Neutrophil (primary cell): ENCODE results near the gene NDC1.
"Not testable (repeated sequence)": the region's sequence is repeated elsewhere in the genome, so short reads cannot be mapped to it uniquely, and the experiment has no call there.

Experiments
- H3K27ac ChIP-seq: fragments of 200-600 bp; sonication (generic); 2 replicates; pipeline ENCODE4 v1.5.1; 2016; ENCODE audit warnings: mild to moderate bottlenecking, moderate library complexity
- H3K27me3 ChIP-seq: fragments of 200-600 bp; sonication (generic); 2 replicates; pipeline ENCODE4 v1.6.0; 2016; ENCODE audit warnings: mild to moderate bottlenecking
- H3K36me3 ChIP-seq: fragments of 200-600 bp; sonication (generic); 2 replicates; pipeline ENCODE4 v1.5.1; 2017
- H3K4me1 ChIP-seq, 2 experiments: fragments of 200-600 bp in 1 of 2; sonication (generic) in 1 of 2; 1 replicate in 1 of 2; 2 replicates in 1 of 2; pipeline versions ENCODE4 v1.5.1 to v1.6.1; 2013 to 2016; ENCODE audit warnings: low read depth in 1 of 2, low read length in 1 of 2, mild to moderate bottlenecking in 1 of 2, moderate library complexity in 1 of 2; ENCODE audit not compliant: control insufficient read depth in 1 of 2, insufficient read depth in 1 of 2
- H3K4me3 ChIP-seq, 2 experiments: fragments of 200-600 bp in 1 of 2; sonication (generic) in 1 of 2; 1 replicate in 1 of 2; 2 replicates in 1 of 2; pipeline ENCODE4 v1.5.1; 2013 to 2016; ENCODE audit warnings: low read depth in 1 of 2, low read length in 1 of 2, mild to moderate bottlenecking in 1 of 2, moderate library complexity in 1 of 2
- H3K9me3 ChIP-seq: fragments of 200-600 bp; sonication (generic); 2 replicates; pipeline ENCODE4 v1.5.1; 2016
- CTCF ChIP-seq: fragments of 200-600 bp; sonication (generic); IDR thresholded peaks from 2 replicates; pipeline ENCODE4 v1.5.1; 2016; ENCODE audit warnings: antibody characterized with exemption

The NDC1 gene

GRCh38 chr1:53766831-53767405 lies 71.2 kb downstream of the NDC1 start:
- peaks cover 18% of the 10 kb centered on the region for H3K36me3 ChIP-seq
- no peak overlapping the region for H3K27ac ChIP-seq
- H3K4me1 ChIP-seq = peaks cover 0 to 3% of the 10 kb centered on the region in 2 experiments
- no peak overlapping the region for H3K4me3 ChIP-seq
- H3K27me3 ChIP-seq = no peaks in the 10 kb centered on the region
- no peaks in the 10 kb centered on the region for H3K9me3 ChIP-seq
- TF ChIP-seq CTCF = no peak

GRCh38 chr1:53766194-53766742 lies 71.8 kb downstream of the NDC1 start:
- no peak for TF ChIP-seq CTCF
- H3K27me3 ChIP-seq = no peaks in the 10 kb centered on the region
- H3K4me3 ChIP-seq = no peak overlapping the region
- peaks cover 13% of the 10 kb centered on the region for H3K36me3 ChIP-seq
- H3K27ac ChIP-seq = no peak overlapping the region
- H3K9me3 ChIP-seq = no peaks in the 10 kb centered on the region
- H3K4me1 ChIP-seq = peaks cover 0 to 3% of the 10 kb centered on the region in 2 experiments

GRCh38 chr1:53765657-53766056 lies 72.4 kb downstream of the NDC1 start:
- no peak overlapping the region for H3K27ac ChIP-seq
- no peaks in the 10 kb centered on the region for H3K9me3 ChIP-seq
- no peak for TF ChIP-seq CTCF
- peaks cover 8% of the 10 kb centered on the region for H3K36me3 ChIP-seq
- no peaks in the 10 kb centered on the region for H3K27me3 ChIP-seq
- peaks cover 0 to 3% of the 10 kb centered on the region in 2 experiments for H3K4me1 ChIP-seq
- no peak overlapping the region for H3K4me3 ChIP-seq

- Histone ChIP-seq H3K27ac (no peak overlapping the region), H3K4me3 (no peak overlapping the region), H3K36me3 (peaks cover 7% of the 10 kb centered on the region), H3K27me3 (no peaks in the 10 kb centered on the region), H3K9me3 (no peaks in the 10 kb centered on the region), H3K4me1 (peaks cover 0 to 3% of the 10 kb centered on the region in 2 experiments)
- TF ChIP-seq CTCF = no peak
These were observed 74.2 kb downstream of the NDC1 start for GRCh38 chr1:53763911-53764310.

- TF ChIP-seq CTCF = no peak
- peaks cover 0 to 3% of the 10 kb centered on the region in 2 experiments for H3K4me1 ChIP-seq
- H3K4me3 ChIP-seq = no peak overlapping the region
- H3K27ac ChIP-seq = no peak overlapping the region
- H3K27me3 ChIP-seq = no peaks in the 10 kb centered on the region
- H3K9me3 ChIP-seq = no peaks in the 10 kb centered on the region
- H3K36me3 ChIP-seq = peaks cover 6% of the 10 kb centered on the region
These were observed 74.6 kb downstream of the NDC1 start for GRCh38 chr1:53763461-53763860.

- not testable (repeated sequence) for H3K27me3 ChIP-seq, H3K9me3 ChIP-seq, H3K36me3 ChIP-seq, H3K4me3 ChIP-seq, H3K4me1 ChIP-seq, H3K27ac ChIP-seq
These were observed 77.6 kb downstream of the NDC1 start for GRCh38 chr1:53760497-53760896.
